ENCODE results near the gene LTV1.
A peak's percentile ranks its signal among the peaks of the same experiment; 100 is the strongest.
"Not testable (repeated sequence)": the region's sequence is repeated elsewhere in the genome, so short reads cannot be mapped to it uniquely, and the experiment has no call there.

LTV1 gene

GRCh38 chr6:143842902-143843676, at the start of gene LTV1:
Gene LTV1, plus strand, starts transcription at chr6:143843338. Its CDS starts 140 bp downstream, at chr6:143843478.
- DNase-seq = peak; percentile 96

- DNase-seq = not testable (repeated sequence)
These were observed 46.6 kb upstream of the LTV1 start for GRCh38 chr6:143796551-143796950.

GRCh38 chr6:143798487-143798886, 44.7 kb upstream of the LTV1 start:
- not testable (repeated sequence) for DNase-seq

GRCh38 chr6:143802833-143803565, 40.1 kb upstream of the LTV1 start:
- no peak for DNase-seq

GRCh38 chr6:143803769-143804568, 39.2 kb upstream of the LTV1 start:
- no peak for DNase-seq

GRCh38 chr6:143804835-143805239, 38.3 kb upstream of the LTV1 start:
- DNase-seq = no peak

GRCh38 chr6:143806282-143807102, 36.6 kb upstream of the LTV1 start:
- DNase-seq = peak; percentile 87

- no peak for DNase-seq
These were observed 35.9 kb upstream of the LTV1 start for GRCh38 chr6:143807103-143807772.

- no peak for DNase-seq
These were observed 32.4 kb upstream of the LTV1 start for GRCh38 chr6:143810745-143811144.

- DNase-seq = no peak
These were observed 31.5 kb upstream of the LTV1 start for GRCh38 chr6:143811501-143812157.

- no peak for DNase-seq
These were observed 25.5 kb upstream of the LTV1 start for GRCh38 chr6:143817621-143818020.

- no peak for DNase-seq
These were observed 21.8 kb upstream of the LTV1 start for GRCh38 chr6:143821359-143821758.

GRCh38 chr6:143822584-143823024, 20.5 kb upstream of the LTV1 start:
- DNase-seq = no peak

GRCh38 chr6:143823548-143823947, 19.6 kb upstream of the LTV1 start:
- no peak for DNase-seq

- DNase-seq = no peak
These were observed 14.6 kb upstream of the LTV1 start for GRCh38 chr6:143828572-143828971.

GRCh38 chr6:143836150-143836549, 7.0 kb upstream of the LTV1 start:
- no peak for DNase-seq

- no peak for DNase-seq
These were observed 4.7 kb upstream of the LTV1 start for GRCh38 chr6:143838395-143838794.

GRCh38 chr6:143839196-143839595, 3.9 kb upstream of the LTV1 start:
- DNase-seq = no peak

GRCh38 chr6:143840595-143841265, 2.4 kb upstream of the LTV1 start:
- no peak for DNase-seq

GRCh38 chr6:143842461-143842901, 657 bp upstream of the LTV1 start:
- DNase-seq = no peak

GRCh38 chr6:143843677-143843999, 500 bp downstream of the LTV1 start:
- no peak for DNase-seq
